GM21528 (cell line): Measurements from ENCODE around the gene OR9Q1.
"Not testable (repeated sequence)": the region's sequence is repeated elsewhere in the genome, so short reads cannot be mapped to it uniquely, and the experiment has no call there.

Experiments used
- ATAC-seq: cut with Tn5 transposase; IDR thresholded peaks from one replicate; pipeline ENCODE4 v1.9.1; 2021; ENCODE audit warnings: mild to moderate bottlenecking, moderate library complexity; ENCODE audit not compliant: unreplicated experiment, low FRiP score

OR9Q1 gene, protein sequence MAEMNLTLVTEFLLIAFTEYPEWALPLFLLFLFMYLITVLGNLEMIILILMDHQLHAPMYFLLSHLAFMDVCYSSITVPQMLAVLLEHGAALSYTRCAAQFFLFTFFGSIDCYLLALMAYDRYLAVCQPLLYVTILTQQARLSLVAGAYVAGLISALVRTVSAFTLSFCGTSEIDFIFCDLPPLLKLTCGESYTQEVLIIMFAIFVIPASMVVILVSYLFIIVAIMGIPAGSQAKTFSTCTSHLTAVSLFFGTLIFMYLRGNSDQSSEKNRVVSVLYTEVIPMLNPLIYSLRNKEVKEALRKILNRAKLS

DNA sequence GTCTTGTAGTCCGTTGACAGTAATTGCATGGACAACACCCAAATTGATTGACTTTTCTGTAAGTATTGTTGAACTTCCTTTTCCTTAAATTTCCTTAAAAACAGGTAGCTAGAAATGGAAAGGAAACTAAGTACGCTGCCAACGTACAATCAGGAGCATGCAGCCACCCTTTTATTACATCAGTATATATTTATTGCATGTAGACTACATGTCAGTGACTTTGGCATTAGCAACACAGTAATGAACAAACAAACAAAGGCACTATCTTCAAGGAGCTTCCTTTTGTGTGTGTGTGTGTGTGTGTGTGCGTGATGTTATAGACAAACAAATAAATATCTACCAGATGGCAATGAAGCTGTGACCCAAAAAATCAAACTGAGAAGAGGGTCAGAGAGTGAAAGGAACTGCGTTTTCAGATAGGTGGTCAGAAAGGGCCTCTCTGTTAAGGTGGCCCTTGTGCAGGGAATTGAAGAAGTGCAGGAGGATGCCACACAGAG is at the start of gene OR9Q1:
TSS of gene OR9Q1 (plus strand) at position 447 of the 497 bp plus-strand sequence. CDS start 155,564 bp downstream, outside the sequence.
- no peak for ATAC-seq

DNA sequence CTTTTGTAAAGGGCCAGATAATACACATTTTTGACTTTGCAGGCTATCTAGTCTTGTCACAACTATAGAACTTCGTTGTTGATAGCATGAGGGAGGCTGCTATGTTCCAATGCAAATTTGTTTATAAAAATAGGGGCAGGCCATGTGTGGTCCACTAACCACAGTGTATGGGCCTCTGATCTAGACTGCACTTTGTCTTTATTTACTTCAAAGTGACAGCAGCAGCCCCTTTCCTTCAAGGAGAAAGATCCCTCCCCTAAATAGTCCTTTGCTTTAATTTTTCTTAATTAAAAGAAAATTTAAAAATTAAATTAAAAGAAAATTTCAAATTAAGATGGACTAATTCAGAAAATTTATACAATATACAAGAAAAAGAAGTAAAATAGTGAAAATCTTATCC is 49.5 kb upstream of the OR9Q1 start:
- no peak for ATAC-seq

DNA sequence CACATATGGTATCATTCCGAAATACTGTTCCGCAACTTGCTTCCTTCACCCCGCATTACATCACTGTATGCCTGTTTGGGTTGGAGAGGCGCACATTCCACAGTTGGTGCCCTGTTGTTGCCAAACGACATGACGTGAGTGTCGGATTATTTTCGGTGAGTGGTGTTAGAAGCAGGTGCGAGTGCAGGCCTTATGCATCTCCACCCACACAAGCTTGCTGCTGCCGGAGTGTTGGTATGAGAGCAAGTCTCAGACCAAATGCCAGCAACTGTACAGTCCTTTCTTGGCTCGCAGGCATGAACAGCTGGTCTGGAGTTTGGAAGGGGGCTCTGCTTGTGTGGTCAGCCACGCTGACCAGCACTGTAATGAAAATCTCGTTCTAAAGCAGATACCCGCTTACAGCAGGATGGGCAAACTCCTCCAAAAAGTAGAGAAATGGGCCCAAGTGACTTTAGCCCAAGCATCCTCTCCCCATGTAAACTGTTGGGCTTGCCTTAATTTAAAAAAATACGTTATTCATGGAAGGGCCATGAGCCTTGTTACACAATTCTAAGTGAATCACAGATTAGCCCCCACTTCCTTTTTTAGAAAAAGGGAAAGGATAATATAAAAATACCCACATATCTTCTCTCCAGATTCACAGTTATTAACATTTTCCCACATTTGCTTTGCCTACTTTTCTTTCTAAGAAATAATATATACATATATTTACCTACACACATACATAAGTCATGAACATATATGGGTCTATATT is 48.7 kb upstream of the OR9Q1 start:
- no peak for ATAC-seq

DNA sequence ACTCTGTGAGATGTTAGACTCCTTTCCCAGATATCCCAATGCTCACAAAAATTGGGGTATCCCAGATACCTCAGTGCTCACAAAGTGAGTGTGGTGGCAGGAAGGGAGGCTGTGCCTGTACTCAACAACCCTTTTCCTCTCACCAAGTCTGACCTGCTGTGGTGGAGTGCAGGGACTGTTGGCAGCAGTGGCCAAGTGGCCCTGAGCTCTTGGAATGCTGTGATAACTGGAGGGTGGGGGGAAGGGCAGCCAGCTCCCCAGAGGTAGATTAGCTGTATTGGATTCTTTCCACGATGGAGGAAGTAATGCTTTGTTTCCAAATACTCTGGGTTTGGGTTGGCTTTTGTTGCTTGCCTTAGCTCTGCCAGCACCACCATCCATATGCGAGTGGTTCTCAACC is 46.0 kb upstream of the OR9Q1 start:
- no peak for ATAC-seq

DNA sequence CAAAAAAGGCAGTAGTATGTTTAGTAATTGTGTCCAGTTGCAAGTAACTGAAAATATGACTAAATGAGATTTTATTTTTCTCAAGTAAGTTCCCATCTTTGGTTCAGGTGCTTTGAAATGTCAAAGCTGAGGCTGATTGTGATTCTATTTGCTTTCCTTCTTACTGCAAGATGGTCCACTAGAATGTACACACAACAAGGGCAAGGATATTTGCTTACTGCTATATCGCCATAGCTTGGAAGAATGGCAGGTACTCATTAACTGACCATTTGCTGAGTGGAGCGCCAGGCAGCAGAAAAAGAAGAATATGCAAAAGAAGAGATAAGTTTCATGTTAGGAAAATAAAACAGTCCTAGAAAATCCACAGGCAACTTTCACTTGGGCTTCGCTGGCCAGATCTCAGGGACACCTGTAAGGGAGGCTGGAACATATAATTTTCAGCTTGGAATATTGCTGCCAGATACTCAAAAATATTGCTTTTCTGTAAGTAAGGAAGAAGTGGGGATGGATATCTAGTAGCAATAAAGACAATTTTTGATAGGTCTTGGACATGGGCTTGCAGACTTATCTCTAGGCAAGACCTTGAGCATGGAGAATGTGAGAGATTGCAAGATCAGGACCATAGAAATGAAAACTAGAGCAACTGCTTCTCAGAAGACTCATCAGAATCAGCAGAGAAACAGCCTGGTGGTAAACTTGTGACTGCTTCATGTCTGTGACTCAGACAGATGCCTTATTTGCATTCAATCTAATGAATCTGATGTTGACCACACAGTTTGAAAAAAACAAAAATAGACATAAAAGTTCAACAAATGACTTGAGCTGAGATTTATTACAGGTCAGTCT is 44.8 kb upstream of the OR9Q1 start:
- no peak for ATAC-seq

DNA sequence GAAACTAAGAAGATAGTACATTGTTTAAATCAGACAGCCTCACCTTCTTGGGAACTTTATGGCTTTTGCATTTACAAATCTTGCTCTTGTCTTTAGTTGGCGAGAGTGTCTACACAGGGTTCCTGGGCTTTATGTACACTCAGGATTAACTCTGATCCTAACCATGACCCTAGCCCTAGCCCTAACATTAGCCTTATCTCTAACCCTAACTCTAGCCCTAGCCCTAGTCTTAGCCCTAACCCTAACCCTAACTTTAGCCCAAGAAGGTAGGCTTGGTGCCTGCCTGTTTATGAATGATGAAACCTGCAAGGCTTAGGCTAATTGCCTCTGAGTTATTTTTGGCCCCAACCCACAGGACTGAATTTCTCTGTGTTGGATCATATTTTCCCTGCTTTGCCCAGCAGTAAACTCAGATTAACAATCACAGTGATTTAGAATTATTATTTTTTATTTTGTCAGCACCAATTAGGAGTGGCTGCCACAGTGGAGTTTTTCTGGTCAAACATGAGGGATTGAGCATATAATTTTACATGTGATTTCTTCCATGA is 44.1 kb upstream of the OR9Q1 start:
- no peak for ATAC-seq

DNA sequence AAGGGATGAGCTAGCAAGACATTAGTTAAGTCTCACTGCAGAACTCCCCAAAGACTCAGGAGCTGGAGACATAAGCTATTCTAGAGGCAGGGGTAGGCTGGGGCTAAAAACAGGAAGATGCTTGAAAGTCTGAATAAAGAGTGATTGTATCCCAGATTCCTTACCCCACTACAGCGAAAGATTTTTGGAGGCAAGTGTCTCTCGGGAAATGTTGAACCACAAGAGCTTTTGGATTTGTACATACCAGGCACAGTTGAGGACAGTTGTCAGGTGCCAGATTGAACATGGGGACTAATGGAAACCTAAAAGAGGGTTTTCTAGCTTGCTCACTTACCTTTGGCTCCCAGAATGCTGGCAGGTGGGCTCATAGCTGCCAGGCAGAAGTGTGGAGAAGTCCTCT is 43.5 kb upstream of the OR9Q1 start:
- ATAC-seq = no peak

DNA sequence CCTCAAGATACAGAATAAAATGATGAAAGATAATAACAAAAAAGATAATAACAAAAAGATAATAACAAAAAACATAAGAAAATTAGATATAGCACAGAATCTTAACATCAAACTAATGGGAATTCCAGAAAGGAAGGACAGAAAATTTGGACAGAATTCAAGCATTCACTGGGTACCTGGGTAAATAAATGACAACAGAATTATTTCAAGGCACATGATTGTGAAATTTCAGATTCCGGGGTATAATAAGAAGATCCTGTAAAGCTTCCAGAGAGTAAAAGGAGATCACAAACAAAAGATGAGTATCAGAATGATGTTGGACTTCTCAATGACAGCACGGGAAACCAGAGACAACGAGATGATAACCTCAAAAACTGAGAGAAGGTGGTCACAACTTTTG is 42.1 kb upstream of the OR9Q1 start:
- ATAC-seq = no peak

DNA sequence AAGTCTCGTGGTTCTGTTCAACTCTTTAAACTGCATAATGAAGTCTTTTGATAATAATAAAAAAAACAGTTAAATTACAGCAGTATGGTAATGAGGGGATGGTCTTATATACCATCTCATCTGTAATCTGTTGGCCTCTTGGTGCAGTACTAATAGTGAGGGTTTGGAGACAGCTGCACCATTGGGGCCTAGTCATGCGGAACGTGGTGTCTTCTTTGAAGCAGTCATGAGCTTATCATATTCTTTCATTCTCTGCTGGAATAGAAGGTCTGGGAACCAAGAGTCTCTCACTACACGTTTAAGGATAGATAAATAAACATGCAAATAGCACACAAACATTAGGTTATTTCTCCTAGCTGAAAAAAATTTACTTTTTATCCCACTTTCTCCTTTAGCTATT is 40.9 kb upstream of the OR9Q1 start:
- ATAC-seq = no peak

DNA sequence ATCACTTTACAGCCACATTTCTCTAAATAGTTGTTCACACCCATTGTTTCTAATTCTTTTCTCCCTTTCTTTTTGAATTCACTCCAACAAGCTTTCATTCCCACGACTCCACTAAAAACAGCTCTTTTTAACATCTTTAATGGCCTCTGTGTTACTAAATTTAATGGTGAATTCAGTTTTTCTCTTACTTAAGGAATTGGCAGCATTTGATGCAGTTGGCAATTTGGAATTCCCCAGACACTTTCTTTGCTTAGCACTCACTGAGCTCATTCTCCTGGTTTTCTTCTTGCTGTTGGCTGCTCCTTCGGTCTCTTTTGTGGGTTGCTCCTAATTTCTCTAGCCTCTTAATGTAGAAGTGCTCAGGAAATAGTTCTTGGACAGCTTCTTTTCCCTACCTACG is 40.5 kb upstream of the OR9Q1 start:
- ATAC-seq = no peak

DNA sequence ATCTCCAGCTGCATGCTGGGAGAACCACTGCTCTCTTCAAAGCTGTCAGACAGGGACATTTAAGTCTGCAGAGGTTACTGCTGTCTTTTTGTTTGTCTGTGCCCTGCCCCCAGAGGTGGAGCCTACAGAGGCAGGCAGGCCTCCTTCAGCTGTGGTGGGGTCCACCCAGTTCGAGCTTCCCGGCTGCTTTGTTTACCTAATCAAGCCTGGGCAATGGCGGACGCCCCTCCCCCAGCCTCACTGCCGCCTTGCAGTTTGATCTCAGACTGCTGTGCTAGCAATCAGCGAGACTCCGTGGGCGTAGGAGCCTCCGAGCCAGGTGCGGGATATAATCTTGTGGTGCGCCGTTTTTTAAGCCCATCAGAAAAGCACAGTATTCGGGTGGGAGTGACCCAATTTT is 24.2 kb upstream of the OR9Q1 start:
- ATAC-seq = not testable (repeated sequence)

DNA sequence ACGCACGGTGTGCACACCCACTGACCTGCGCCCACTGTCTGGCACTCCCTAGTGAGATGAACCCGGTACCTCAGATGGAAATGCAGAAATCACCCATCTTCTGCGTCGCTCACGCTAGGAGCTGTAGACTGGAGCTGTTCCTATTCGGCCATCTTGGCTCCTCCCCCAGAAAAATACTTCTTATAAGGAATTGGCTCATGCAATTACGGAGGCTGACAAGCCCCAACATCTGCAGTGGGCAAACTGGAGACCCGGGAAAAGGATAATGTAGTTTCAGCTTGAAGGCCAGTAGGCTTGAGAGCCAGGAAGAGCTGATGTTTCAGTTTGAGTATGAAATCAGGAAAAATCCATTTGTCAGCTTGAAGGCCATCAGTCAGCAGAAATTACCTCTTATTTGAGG is 23.7 kb upstream of the OR9Q1 start:
- not testable (repeated sequence) for ATAC-seq

DNA sequence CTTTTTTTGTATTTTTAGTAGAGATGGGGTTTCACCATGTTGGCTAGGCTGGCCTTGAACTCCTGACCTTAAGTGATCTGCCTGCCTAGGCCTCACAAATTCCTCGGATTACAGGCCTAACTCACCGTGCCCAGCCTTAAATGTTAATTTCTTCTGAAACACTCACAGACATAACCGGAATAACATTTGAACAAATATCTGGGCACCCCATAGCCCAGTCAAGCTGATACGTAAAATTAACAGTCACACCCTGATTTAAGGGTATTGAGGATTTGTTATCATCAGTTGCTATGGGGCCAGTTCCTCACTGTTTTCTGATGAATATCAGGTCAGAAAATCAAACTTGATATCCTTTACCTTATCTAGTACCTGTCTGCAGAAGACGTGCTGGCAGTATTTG is 23.0 kb upstream of the OR9Q1 start:
- ATAC-seq = no peak

DNA sequence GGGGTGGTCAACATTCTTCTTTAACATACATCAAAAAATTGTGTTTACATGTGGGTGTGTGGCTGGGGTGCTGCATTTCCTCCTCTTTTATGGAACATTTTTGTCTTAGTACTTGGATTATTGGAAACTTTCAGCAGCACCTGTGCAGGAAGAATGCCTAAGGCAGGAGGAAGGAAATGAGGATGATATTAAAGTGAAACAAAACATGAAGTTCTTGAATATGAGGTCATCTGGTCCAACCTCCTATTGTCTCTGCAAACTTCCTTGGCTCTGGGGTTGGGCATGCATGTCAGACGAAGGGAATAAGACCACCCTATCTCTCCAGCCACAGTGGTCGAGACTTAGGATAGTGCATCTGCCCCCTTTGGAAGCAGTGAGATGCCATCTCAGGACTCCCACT is 20.6 kb upstream of the OR9Q1 start:
- ATAC-seq = no peak

DNA sequence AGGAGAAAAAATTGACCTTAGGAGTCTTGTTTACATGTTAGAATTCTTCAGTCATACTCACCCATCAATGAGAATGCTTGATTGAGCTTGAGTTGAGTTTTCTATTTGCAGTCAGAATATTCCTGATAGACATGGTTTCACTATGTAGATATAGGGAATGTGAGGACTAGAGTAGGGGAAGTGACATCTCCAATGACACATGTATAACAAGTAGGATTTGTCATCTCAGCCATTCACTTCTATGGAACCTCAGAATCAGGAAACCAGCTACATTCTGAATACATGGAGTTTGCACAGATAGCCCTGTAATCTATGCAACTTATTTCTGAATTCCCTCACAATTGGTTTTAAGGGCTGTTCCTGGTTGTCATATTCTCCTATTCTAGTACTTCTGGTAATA is 20.1 kb upstream of the OR9Q1 start:
- no peak for ATAC-seq

DNA sequence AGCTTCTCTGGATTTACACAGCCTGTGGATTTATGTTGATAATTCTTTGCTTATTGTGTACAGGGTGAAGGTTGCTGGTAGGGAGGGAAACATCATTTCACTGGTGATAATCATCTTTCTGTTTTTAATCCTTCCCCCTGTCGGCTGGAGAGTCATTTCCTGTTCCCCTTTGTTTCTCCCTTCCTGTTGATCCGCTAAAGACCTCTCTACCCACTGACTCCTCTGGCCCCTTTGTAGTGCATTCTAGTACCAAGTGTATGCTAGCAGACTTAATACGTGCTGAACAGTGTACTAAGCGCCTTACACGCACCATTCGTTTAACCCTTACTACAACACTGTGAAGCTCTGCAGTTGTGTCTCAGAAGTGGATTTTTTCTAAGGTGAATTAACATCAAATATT is 19.0 kb upstream of the OR9Q1 start:
- ATAC-seq = no peak

DNA sequence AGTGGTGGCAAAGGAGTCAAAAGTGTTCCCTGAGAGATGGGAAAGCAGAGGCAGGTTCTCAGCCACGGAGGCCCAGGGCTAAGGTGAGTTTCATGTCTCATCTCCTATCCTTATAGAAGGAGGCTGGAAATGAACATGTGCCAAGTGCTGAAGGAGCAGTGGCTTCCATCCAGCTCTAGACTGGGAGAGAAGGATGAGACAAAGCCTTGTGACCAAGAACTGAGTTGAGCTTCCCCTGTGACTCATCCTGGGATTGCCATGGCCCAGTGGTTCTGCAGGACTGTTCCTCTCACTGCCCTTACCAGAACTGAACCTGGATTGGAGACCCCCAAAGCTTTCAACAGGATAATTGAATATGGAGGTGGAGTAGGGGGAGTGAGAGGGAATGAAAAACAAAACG is 16.7 kb upstream of the OR9Q1 start:
- ATAC-seq = no peak

DNA sequence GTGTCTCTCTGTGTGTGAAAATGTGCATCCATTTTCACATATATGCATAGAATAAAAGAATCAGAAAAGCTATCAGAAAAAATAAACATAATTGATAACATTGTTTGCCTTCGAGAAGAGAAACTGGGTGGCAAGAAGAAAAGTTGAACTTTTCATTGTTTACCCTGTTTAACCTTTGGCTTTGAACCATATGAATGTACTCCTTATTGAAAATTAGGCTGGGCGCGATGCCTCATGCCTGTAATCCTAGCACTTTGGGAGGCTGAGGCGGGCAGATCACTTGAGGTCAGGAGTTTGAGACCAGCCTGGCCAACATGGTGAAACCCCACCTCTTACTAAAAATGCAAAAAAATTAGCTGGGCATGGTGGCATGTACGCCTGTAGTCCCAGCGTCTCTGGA is 11.9 kb upstream of the OR9Q1 start:
- ATAC-seq = no peak

DNA sequence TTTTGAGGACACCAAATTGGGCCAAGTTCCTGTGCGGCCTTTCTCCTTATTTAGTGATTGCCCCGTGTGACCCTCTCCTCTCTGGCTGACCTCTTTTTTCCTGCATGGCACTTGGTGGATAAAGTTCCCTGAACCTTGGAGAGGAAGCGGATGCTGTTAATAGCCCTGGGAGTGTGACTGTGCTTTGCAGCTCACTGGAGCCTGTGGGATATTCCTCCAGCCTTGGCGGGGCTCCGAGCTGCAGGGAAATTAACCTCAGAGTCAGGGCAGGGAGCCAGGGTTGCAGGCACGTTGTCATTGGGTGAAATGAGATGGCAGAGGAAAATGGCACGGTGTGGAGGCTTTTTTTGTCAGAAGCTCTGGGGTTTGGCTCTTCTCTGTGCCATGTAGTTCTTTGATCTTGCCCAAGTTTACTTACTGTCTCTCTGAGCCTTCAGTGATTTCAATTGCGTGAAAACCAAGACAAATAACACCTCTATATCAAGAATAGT is 965 bp downstream of the OR9Q1 start:
- no peak for ATAC-seq

DNA sequence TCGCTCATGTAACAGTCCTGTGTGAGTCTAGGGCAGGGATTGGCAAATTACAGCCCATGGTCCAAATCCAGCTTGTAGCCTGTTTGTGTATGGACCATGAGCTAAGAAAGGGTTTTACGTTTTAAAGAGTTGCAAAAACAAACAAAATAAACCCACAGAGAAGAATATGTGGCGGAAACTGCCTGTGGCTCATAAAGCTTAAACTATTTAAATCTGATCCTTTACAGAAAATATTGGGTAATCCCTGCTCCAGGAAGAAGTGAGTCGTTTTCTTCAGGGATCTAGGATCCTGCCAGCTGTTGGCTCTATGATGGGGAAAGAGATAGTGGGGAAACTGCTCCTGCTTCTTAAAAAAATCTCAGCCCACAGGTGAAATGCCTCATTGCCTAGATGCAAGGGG is 3.7 kb downstream of the OR9Q1 start:
- no peak for ATAC-seq
